Muscle of back (tissue), 13 donors: ENCODE data around the gene GCH1. TPM values are rescaled to one million over a fixed set of nuclear protein-coding genes. Genes with fewer than 3 reads are reported as not detected.
"Not testable (repeated sequence)": the region's sequence is repeated elsewhere in the genome, so short reads cannot be mapped to it uniquely, and the experiment has no call there.

ENCODE experiments used
- DNase-seq, 3 donors: peaks; one replicate each; pipeline versions ENCODE4 v3.0.0 to v3.0.0-alpha.2; 2013
- long read RNA-seq, 9 donors: transcript quantifications; one replicate each; lab custom pipeline, GENCODE V29; 2026
- polyA plus RNA-seq, 10 donors: library from polyadenylated mRNA; unstranded; fragments of 120-200 nt; gene quantifications; one replicate each; pipeline ENCODE4 v1.2.1, GENCODE V29; 2013; ENCODE audit not compliant: insufficient read length in 10 of 10

GCH1 gene
- 1 to 10 TPM; 3.5 to 6.8 (median 4.5) TPM for polyA plus RNA-seq
- long read RNA-seq, donor 1, result 0 reads
- long read RNA-seq, donor 2, result 0 reads
- long read RNA-seq, donor 3, result 0 reads
- long read RNA-seq, donor 4, partial matches to known transcripts, result 0 of 1 reads
- long read RNA-seq, donor 4, other reads (novel, unspliced or antisense), result 0 of 1 reads
- long read RNA-seq, donor 5, partial matches to known transcripts, result 5 of 6 reads
- long read RNA-seq, donor 5, other reads (novel, unspliced or antisense), result 0 of 6 reads
- long read RNA-seq, donor 6, partial matches to known transcripts, result 0 of 3 reads
- long read RNA-seq, donor 6, other reads (novel, unspliced or antisense), result 0 of 3 reads
- long read RNA-seq, donor 7, result 0 reads
- long read RNA-seq, donor 8, result 0 reads
- long read RNA-seq, donor 9, result 0 reads

DNA sequence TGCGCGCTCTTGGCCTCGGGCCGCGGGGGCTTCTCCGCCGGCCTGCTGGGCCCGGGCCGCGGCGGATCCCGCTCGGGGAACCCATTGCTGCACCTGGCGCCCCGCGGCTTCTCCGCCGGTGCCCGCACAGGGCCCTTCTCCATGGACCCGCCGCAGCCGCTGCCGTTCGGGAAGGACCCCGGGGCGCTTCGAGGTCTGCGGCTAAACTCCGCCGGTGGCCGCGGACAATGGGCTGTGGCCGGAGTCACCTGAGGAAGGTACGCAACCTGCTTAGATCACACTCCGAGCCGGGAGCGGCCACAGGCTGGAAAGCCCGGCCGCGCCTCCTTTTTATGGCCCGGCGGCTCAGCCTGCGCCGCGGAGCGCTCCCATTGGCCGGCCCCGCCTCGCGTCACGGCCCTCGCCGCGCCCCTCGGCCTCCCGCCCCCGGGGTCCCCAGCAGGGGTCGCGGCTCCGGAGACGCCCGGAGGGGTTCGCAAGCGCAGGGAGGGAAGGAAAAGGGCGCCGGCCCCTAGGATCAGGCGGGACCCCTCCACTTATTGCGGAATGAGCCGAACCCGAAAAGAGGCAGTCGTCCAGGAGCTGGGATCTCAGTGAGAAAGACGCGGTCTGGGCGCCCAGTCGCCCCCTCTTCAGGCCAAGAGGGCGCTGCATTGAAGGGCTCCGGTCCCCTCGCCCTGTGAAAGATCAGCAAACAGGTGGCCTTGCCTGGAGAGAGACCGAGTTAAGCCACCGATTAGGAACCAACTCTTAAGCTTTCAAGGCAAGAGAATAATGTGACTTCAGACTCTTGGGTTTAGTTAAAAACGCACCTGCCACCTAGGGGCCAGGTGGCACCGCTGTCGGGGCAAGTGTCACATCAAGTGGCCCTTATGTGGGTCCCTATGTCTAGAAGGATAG lies at the start of gene GCH1:
Gene GCH1, minus strand, starts transcription at position 306 of the 900 bp plus-strand sequence. Its CDS starts 163 bp downstream, at position 143.
- DNase-seq, result peak; percentile 55 to 86 (median 75)

DNA sequence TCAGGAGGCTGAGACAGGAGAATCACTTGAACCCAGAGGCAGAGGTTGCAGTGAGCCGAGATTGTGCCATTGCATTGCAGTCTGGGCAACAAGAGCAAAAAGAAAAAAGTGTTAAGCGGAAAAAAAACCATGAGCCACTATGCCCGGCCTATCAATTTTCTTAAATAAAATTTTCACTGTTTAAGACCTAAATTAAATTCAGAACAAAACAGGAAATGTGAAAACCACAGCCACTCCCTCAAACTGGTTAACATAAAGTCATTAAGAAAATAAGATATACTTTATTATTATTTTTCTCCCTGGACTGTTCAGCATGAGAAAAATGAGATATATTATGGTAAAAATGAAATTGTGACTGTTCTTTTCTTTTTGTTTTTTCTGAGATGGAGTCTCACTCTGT lies 44.6 kb upstream of the GCH1 start:
- no peak for DNase-seq

DNA sequence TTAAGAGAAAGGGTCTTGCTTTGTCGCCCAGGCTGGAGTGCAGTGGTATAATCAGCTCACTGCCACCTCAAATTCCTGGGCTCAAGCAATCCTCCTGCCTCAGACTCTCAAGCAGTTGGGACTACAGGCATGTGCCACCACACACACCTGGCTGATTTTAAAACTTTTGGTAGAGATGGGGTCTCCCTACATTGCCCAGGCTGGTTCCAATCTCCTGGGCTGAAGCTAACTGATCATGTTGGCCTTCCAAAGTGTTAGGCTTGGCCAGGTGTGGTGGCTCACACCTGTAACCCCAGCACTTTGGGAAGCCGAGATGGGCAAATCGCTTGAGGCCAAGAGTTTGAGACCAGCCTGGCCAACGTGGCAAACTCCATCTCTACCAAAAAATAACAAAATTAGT lies 43.9 kb upstream of the GCH1 start:
- DNase-seq, result no peak

GRCh38 chr14:54944737-54945391 lies 42.2 kb upstream of the GCH1 start:
- DNase-seq, result no peak

- peak in 1 of 3 donors; percentile 12 for DNase-seq
These were observed 40.3 kb upstream of the GCH1 start for GRCh38 chr14:54942913-54943312.

- DNase-seq, result no peak
These were observed 34.2 kb upstream of the GCH1 start for GRCh38 chr14:54936816-54937215.

- no peak for DNase-seq
These were observed 33.3 kb upstream of the GCH1 start for GRCh38 chr14:54935958-54936357.

- no peak for DNase-seq
These were observed 32.5 kb upstream of the GCH1 start for GRCh38 chr14:54935100-54935499.

DNA sequence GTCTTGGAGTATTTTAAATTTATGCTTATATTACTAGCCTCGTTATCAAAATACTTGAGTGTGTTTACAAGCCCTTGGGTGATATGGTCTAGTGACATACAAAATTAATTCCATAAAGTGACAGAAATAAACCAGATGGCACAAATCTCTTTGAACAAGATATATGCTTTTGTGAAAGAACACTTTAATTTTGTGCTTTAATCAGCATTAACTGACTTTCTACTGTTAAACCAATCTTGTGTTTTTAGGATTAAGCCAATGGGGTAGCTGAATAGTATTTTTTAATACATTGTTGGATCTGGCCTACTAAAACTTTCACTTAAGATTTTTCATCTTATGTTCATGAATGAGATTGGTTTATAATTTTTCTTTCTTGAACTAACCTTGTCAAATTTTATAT lies 30.4 kb upstream of the GCH1 start:
- no peak for DNase-seq

- no peak for DNase-seq
These were observed 29.1 kb upstream of the GCH1 start for GRCh38 chr14:54931598-54932340.

- DNase-seq, result no peak
These were observed 28.5 kb upstream of the GCH1 start for GRCh38 chr14:54931101-54931500.

- no peak for DNase-seq
These were observed 26.9 kb upstream of the GCH1 start for GRCh38 chr14:54929556-54929955.

- DNase-seq, result no peak
These were observed 25.6 kb upstream of the GCH1 start for GRCh38 chr14:54928216-54928615.

- DNase-seq, result no peak
These were observed 24.9 kb upstream of the GCH1 start for GRCh38 chr14:54927551-54927950.

- not testable (repeated sequence) for DNase-seq
These were observed 23.9 kb upstream of the GCH1 start for GRCh38 chr14:54926570-54926969.

DNA sequence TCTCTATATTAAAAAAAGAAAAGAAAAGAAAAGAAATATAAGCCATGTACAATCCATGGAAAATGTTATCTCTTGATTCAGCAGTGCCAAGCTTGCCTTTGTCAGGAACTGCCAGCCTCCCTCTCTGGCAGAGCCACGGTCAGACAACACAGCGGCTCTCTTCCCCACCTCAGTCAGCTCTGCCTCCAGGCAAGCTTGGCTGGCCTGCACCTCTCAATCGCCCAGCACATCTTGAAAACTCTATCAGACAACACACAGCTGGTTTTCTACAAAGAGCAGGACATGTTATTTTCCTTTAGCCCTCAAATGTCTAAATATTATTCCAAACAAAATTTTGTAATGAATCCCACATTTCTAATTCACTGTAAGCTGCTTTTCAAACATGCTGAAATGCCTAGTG lies 20.0 kb upstream of the GCH1 start:
- DNase-seq, result peak in 1 of 3 donors; percentile 6

- DNase-seq, result no peak
These were observed 17.4 kb upstream of the GCH1 start for GRCh38 chr14:54920052-54920451.

DNA sequence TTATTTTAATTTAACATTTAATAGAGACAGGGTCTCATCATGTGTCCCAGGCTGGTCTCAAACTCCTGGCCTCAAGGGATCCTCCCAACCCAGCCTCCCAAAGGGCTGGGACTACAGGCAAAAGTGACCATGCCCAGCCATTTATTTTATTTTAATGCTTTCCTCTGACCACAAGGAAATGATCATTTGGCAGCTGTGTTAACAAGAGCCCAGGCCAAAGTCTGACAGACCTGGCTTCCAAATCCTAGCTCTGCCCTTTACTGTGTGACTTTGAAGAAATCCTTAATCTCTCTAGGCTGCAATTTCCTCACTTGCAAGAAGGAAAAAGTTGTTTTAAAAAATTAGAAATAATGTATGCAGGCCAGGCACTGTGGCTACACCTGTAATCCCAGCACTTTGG lies 16.7 kb upstream of the GCH1 start:
- DNase-seq, result no peak

GRCh38 chr14:54918427-54918826 lies 15.8 kb upstream of the GCH1 start:
- DNase-seq, result peak in 2 of 3 donors; percentile 8 to 30

DNA sequence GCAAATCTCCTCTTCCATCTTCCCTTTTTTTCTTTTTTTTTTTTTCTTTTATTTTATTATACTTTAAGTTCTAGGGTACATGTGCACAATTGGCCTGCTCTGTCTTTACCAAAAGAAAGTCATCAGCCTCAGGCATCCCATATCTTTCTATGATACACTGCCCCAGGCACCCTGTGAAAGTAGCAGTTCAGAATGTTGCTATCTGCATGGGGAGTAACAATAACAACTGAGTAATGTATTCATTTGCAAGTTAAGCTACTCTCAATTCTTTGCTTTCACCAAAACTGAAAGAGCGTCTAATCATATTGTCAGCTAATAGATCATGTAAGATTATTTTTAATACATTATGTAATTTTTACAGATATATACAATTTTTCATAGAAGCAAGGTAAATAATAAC lies 13.5 kb upstream of the GCH1 start:
- DNase-seq, result no peak

GRCh38 chr14:54909817-54910558 lies 7.4 kb upstream of the GCH1 start:
- DNase-seq, result no peak
